GM12874 (cell line): ENCODE results near the gene ZGPAT.

Source experiments
- TF ChIP-seq, protein P1 (sequence below): IDR thresholded peaks from 2 replicates; pipeline ENCODE4 v1.5.1; 2011; ENCODE audit warnings: low read depth, mild to moderate bottlenecking, control low read depth, low read length, moderate library complexity; ENCODE audit not compliant: insufficient read depth

ZGPAT gene

DNA sequence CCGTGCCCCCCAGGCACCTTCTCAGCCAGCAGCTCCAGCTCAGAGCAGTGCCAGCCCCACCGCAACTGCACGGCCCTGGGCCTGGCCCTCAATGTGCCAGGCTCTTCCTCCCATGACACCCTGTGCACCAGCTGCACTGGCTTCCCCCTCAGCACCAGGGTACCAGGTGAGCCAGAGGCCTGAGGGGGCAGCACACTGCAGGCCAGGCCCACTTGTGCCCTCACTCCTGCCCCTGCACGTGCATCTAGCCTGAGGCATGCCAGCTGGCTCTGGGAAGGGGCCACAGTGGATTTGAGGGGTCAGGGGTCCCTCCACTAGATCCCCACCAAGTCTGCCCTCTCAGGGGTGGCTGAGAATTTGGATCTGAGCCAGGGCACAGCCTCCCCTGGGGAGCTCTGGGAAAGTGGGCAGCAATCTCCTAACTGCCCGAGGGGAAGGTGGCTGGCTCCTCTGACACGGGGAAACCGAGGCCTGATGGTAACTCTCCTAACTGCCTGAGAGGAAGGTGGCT, 10.4 kb upstream of the ZGPAT start:
- TF ChIP-seq, protein P1, sequence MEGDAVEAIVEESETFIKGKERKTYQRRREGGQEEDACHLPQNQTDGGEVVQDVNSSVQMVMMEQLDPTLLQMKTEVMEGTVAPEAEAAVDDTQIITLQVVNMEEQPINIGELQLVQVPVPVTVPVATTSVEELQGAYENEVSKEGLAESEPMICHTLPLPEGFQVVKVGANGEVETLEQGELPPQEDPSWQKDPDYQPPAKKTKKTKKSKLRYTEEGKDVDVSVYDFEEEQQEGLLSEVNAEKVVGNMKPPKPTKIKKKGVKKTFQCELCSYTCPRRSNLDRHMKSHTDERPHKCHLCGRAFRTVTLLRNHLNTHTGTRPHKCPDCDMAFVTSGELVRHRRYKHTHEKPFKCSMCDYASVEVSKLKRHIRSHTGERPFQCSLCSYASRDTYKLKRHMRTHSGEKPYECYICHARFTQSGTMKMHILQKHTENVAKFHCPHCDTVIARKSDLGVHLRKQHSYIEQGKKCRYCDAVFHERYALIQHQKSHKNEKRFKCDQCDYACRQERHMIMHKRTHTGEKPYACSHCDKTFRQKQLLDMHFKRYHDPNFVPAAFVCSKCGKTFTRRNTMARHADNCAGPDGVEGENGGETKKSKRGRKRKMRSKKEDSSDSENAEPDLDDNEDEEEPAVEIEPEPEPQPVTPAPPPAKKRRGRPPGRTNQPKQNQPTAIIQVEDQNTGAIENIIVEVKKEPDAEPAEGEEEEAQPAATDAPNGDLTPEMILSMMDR: 0 out of 2 replicates have a peak, but pooled peaks have one; percentile 0

DNA sequence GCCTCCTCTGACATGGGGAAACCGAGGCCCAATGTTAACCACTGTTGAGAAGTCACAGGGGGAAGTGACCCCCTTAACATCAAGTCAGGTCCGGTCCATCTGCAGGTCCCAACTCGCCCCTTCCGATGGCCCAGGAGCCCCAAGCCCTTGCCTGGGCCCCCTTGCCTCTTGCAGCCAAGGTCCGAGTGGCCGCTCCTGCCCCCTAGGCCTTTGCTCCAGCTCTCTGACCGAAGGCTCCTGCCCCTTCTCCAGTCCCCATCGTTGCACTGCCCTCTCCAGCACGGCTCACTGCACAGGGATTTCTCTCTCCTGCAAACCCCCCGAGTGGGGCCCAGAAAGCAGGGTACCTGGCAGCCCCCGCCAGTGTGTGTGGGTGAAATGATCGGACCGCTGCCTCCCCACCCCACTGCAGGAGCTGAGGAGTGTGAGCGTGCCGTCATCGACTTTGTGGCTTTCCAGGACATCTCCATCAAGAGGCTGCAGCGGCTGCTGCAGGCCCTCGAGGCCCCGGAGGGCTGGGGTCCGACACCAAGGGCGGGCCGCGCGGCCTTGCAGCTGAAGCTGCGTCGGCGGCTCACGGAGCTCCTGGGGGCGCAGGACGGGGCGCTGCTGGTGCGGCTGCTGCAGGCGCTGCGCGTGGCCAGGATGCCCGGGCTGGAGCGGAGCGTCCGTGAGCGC, 9.8 kb upstream of the ZGPAT start:
- TF ChIP-seq, protein P1: no peak

- TF ChIP-seq, protein P1: no peak
Measured at GRCh38 chr20:63698739-63699465, 8.9 kb upstream of the ZGPAT start.

DNA sequence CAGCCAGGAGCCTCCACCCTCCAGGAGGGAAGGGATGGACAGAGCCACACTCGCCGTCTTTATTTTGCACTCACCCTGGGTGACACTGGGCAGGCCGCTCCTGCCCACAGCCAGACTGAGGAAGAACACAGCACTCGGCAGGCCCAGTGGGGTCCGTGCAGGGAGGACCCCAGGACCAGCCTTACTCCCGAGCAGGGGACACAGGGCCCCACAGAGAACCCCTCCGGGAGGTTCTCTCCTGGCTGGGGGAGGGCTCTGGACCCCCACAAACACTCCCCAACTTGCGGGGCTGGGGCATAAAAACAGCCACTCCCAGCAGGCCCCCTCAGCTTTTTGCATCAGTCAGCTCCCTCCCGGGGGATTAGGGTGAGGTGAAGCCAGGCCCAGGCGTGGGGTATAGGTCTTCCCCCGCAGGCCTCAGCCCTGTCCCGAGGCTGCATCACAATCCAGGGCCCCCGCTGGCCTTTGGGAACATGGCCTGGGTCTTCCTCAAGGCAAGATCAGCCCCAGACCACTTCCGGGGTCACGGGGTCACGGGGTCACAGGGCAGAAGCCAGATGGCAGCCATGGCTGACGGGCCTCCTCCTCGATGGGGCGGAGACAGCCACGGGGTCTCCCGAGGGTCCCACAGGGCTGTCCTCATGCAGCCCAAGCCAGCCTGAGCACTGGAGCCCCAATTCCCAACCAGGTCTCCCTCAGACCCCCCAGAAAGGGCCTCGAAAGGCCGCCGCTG, 8.2 kb upstream of the ZGPAT start:
- TF ChIP-seq, protein P1: no peak

DNA sequence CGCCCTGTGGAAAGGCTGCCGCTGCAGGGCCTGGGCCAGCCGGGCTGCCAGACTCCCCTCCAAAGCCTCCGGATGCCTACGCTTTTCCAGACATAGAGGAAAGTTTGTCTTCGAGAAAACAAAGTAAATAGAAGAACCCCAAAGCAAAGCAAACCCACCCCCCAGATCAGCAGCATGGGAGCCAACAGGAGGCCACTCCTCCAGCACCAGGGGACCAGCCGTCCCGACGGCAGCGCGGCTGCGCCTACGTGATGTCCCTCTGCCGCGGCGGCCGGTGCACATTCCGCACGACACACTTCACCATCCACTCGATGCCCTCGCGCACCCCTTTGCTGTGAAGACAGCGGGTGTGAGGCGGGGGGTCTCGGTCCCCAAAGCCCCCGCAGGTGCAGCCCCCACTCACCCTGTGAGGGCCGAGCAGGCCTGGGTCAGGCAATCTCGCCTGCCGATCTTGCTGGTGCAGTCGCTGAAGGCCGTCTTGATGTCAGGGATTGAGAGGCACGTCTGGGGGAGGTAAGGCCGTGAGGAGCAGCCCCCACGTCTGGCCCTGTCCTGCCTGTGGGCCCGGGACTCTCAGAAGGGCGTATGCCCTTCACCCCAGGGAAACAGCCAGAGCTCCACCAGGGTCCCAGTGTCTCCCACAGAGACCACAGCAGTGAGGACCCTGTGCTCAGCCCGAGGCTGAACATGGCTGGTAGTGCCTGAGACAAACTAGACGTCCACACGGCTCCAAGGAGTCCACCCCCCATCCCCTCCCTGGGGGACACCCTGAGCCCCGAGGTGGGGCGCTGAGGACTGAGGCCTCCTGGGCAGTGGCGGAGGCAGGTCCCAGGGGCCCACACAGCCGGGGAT, 7.4 kb upstream of the ZGPAT start:
- TF ChIP-seq, protein P1: no peak

- TF ChIP-seq, protein P1: no peak
Measured at GRCh38 chr20:63701051-63701328, 6.8 kb upstream of the ZGPAT start.
